ENCODE measurements around the gene ITCH. TPM values are rescaled to one million over a fixed set of nuclear protein-coding genes. Genes with fewer than 3 reads are reported as not detected.

The ITCH gene
- total RNA-seq, 2 donors from 2014 or later, result 22.4 to 24.4 TPM

DNA sequence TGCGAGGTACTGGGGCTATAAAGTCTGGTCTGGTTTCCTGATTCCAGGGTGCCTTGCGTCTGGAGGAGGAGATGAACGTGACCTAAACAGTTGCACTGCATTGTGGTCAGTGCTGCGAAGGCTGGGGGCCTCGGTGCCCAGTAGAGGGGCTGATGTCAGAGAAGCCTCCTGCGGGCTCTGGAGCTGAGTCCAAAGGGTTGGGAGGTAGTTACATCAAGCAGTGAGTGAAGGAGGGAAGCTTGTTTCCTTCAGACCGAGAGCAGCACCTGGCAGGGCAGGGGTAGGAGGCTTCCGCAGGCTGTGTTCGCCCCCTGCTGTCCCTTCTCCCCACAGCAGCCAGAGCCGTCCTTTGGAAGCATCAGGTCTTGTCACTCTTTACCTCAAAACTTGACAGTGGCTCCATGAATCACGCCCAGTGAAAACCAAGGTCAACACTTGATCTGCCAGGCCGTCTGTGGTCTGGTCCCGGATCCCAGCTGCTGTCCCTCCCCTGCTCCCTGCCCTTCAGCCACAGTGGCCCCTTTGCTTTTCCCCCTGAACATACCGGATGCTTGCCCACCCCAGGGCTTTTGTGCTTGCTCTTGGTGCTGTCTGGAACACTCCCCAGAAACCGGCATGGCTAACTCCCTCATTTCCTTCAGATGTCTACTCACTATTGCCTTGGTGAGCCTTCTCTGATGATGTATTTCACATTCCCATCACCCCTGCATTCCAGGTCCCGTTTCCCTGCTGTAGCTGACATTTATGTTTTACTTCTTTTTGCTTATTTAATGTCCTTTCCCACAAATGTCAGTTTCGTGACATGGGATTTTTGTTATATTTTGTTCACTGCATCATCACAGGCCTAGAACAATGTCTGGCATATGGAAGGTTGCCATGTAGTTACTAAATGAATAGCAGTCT lies 160.1 kb downstream of the ITCH start:
- WGBS, 2 donors, result 42 to 49% methylated on average over 16 to 17 of the region's 17 CpGs
- intact Hi-C loops (cut with DNase I), result no loop called here
- Histone ChIP-seq H3K9me3 (no peaks in the 10 kb centered on the region), H3K27ac (peak overlapping the region in 2 of 4 donors; percentile 4 to 8), H3K27me3 (no peaks in the 10 kb centered on the region), H3K4me1 (peaks cover 40% of the 10 kb centered on the region), H3K4me3 (no peak overlapping the region), H3K36me3 (replicated peaks in 1 of 2; ENCODE audit: insufficient read depth in 1 of 2, low read depth in 2 of 2) (peaks cover 0 to 4% of the 10 kb centered on the region in 2 donors)
- ATAC-seq, result no peak
- TF ChIP-seq POLR2A (IDR thresholded peaks at IDR 0.05), result no peak
- TF ChIP-seq, protein P1, sequence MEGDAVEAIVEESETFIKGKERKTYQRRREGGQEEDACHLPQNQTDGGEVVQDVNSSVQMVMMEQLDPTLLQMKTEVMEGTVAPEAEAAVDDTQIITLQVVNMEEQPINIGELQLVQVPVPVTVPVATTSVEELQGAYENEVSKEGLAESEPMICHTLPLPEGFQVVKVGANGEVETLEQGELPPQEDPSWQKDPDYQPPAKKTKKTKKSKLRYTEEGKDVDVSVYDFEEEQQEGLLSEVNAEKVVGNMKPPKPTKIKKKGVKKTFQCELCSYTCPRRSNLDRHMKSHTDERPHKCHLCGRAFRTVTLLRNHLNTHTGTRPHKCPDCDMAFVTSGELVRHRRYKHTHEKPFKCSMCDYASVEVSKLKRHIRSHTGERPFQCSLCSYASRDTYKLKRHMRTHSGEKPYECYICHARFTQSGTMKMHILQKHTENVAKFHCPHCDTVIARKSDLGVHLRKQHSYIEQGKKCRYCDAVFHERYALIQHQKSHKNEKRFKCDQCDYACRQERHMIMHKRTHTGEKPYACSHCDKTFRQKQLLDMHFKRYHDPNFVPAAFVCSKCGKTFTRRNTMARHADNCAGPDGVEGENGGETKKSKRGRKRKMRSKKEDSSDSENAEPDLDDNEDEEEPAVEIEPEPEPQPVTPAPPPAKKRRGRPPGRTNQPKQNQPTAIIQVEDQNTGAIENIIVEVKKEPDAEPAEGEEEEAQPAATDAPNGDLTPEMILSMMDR (IDR thresholded peaks at IDR 0.05), result peak in 6 of 7 experiments; percentile 7 to 56 (median 44)
- peak; percentile 40 to 54 (median 48) for DNase-seq

DNA sequence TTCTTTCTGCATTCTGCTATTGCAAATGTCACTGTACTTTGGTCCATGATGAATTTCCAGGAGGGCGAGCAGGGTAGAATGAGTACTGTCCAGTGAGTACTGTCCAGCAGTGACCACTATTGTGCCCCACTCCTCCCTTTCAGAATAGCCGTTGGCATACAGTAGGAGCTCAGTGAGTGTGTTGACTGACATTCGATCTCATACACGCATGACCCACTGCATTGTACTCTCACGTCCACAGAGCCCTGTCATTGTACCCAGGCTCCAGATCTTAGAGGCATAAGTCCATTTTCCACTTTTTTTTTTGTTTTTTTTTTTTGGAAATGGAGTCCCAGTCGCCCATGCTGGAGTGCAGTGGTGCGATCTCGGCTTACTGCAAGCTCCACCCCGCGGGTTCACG lies 161.4 kb downstream of the ITCH start:
- H3K27me3 ChIP-seq, result no peaks in the 10 kb centered on the region
- H3K4me1 ChIP-seq, result peaks cover 50% of the 10 kb centered on the region
- ATAC-seq (no peak), DNase-seq (no peak)
- peaks cover 0 to 4% of the 10 kb centered on the region in 2 donors for H3K36me3 ChIP-seq (replicated peaks in 1 of 2; ENCODE audit: insufficient read depth in 1 of 2, low read depth in 2 of 2)
- H3K9me3 ChIP-seq, result no peaks in the 10 kb centered on the region
- no peak overlapping the region for H3K4me3 ChIP-seq
- 88 to 93% methylated on average over 11 of the region's 11 CpGs for WGBS, 2 donors
- peak overlapping the region in 3 of 4 donors; percentile 63 to 79 (median 71) for H3K27ac ChIP-seq
- TF ChIP-seq POLR2A (IDR thresholded peaks at IDR 0.05), result no peak
- TF ChIP-seq, protein P1 (IDR thresholded peaks at IDR 0.05), result no peak
- intact Hi-C loops (cut with DNase I), result no loop called here

DNA sequence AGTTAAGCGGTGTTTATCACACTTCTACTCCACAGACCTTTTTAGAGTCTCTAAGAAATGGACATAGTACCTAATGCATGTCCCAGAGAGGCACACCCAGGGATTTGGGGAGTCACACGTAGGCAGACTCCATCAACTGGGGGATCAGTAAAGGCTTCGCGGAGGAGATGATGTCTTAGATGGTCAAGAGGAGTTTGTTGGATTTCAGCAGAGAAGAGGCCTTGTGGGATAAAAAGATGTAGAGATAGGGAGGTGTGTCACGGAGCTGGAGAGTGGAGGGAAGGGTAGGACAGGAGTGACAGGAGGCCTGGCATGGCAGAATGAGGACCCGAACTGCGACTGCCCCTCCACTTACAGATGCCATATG lies 162.3 kb downstream of the ITCH start:
- no peak overlapping the region for H3K4me3 ChIP-seq
- DNase-seq, result no peak
- TF ChIP-seq, protein P1 (IDR thresholded peaks at IDR 0.05), result no peak
- no peak for TF ChIP-seq POLR2A (IDR thresholded peaks at IDR 0.05)
- peak overlapping the region; percentile 53 to 79 (median 67) for H3K27ac ChIP-seq
- H3K9me3 ChIP-seq, result no peaks in the 10 kb centered on the region
- no peaks in the 10 kb centered on the region for H3K27me3 ChIP-seq
- WGBS, 2 donors, result 79 to 89% methylated on average over 7 of the region's 7 CpGs
- ATAC-seq, result no peak
- peaks cover 0 to 7% of the 10 kb centered on the region in 2 donors for H3K36me3 ChIP-seq (replicated peaks in 1 of 2; ENCODE audit: insufficient read depth in 1 of 2, low read depth in 2 of 2)
- peaks cover 50% of the 10 kb centered on the region for H3K4me1 ChIP-seq
- intact Hi-C loops (cut with DNase I), result no loop called here

DNA sequence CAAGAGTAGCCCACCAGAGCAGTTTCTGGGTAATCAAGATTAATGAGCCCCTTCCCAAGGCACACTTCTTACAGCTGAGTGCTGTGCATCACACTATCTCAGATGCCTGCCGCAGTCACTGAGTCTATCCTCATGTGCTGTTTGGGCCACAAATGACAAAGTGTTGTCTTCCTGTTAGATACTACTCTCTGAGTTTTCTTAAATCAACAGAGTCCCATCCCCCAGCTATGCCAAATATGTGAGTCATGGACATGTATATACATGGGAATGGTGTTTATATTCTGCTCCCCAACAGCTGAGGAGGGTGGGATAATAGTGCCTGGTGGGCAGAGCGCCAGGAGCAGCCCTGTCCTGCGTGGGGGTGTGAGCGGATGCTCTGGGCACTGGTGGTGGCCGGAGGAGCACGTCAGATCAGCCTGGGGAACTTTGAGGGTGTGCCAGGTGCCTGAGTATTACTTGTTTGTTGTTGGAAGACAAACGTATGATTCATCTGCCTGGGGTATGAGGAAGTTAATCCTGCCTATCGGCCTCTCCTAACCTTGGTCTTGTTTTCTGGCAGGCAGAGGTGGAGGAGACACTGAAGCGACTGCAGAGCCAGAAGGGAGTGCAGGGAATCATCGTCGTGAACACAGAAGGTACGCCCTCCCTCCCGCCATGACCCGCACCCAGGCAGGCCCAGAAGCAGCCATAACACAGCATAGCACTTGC lies 162.8 kb downstream of the ITCH start:
- TF ChIP-seq, protein P1 (IDR thresholded peaks at IDR 0.05), result no peak
- peak in 2 of 3 donors; percentile 44 to 53 for TF ChIP-seq POLR2A (IDR thresholded peaks at IDR 0.05)
- peak; percentile 91 for ATAC-seq
- no peak overlapping the region for H3K4me3 ChIP-seq
- peak; percentile 73 to 90 (median 84) for DNase-seq
- no peaks in the 10 kb centered on the region for H3K27me3 ChIP-seq
- H3K4me1 ChIP-seq, result peaks cover 50% of the 10 kb centered on the region
- H3K36me3 ChIP-seq (replicated peaks in 1 of 2; ENCODE audit: insufficient read depth in 1 of 2, low read depth in 2 of 2), result peaks cover 0 to 7% of the 10 kb centered on the region in 2 donors
- no peaks in the 10 kb centered on the region for H3K9me3 ChIP-seq
- intact Hi-C loops (cut with DNase I), result no loop called here
- peak overlapping the region; percentile 53 to 79 (median 67) for H3K27ac ChIP-seq
- WGBS, 2 donors, result 34 to 45% methylated on average over 13 to 14 of the region's 14 CpGs

All from body of pancreas (tissue), 4 donors.